Naive thymus-derived CD4-positive, alpha-beta T cell (primary cell): Measurements from ENCODE around the gene CTBP2. TPM values are rescaled to one million over a fixed set of nuclear protein-coding genes. Genes with fewer than 3 reads are reported as not detected.
A peak's percentile ranks its signal among the peaks of the same experiment; 100 is the strongest.

ENCODE experiments used
- ATAC-seq: fragments of 150-1000 bp; cut with Tn5 transposase; 2 replicates; pipeline ENCODE4 v1.10.0; 2021; ENCODE audit warnings: mild to moderate bottlenecking, moderate library complexity
- CTCF ChIA-PET: fragments of 350-600 bp; sonication (Branson Sonifier 250); formaldehyde crosslinking; loops from one replicate; lab custom pipeline; 2021; ENCODE audit warnings: antibody characterized with exemption; lab: Charles Lee
- POLR2A ChIA-PET: fragments of 350-600 bp; sonication (Branson Sonifier 250); formaldehyde crosslinking; loops from one replicate; lab custom pipeline; 2021; ENCODE audit warnings: antibody characterized with exemption, inconsistent platforms; lab: Charles Lee
- DNase-seq, 9 donors: peaks; one replicate each; pipeline versions ENCODE4 v3.0.0 to v3.0.0-alpha.2; 2020 to 2022; ENCODE audit warnings: mixed read lengths in 1 of 9
- H3K27ac ChIP-seq: one replicate; pipeline ENCODE4 v1.7.0; 2013; ENCODE audit warnings: mild to moderate bottlenecking, low read depth, low read length, moderate library complexity
- H3K27me3 ChIP-seq, 2 donors: one replicate each; pipeline ENCODE4 v1.7.0; 2013; ENCODE audit warnings: low read length in 2 of 2, mild to moderate bottlenecking in 2 of 2, moderate library complexity in 2 of 2; ENCODE audit not compliant: control insufficient read depth in 2 of 2, insufficient read depth in 2 of 2
- H3K36me3 ChIP-seq, 3 experiments: 1 replicate in 2 of 3; 2 replicates in 1 of 3; pipeline ENCODE4 v1.7.0; 2013; ENCODE audit warnings: low read length in 3 of 3, mild to moderate bottlenecking in 3 of 3, moderate library complexity in 1 of 3; ENCODE audit not compliant: insufficient read depth in 3 of 3, control insufficient read depth in 2 of 3
- H3K4me1 ChIP-seq, 2 donors: one replicate each; pipeline ENCODE4 v1.7.0; 2013; ENCODE audit warnings: low read length in 2 of 2, mild to moderate bottlenecking in 2 of 2, moderate library complexity in 1 of 2; ENCODE audit not compliant: control insufficient read depth in 2 of 2, insufficient read depth in 2 of 2
- H3K4me3 ChIP-seq: 2 replicates; pipeline ENCODE4 v1.7.0; 2013; ENCODE audit warnings: mild to moderate bottlenecking, low read length
- H3K9me3 ChIP-seq, 3 experiments: 1 replicate in 2 of 3; 2 replicates in 1 of 3; pipeline ENCODE4 v1.7.0; 2013; ENCODE audit warnings: low read length in 3 of 3; ENCODE audit not compliant: control insufficient read depth in 2 of 3
- H3K27ac Mint-ChIP-seq, 9 donors: one replicate each; pipeline ENCODE4 v1.8.0; 2020 to 2022; ENCODE audit warnings: mixed read lengths in 9 of 9, mild to moderate bottlenecking in 8 of 9, moderate library complexity in 5 of 9, inconsistent platforms in 2 of 9
- H3K27me3 Mint-ChIP-seq, 5 donors: one replicate each; pipeline ENCODE4 v1.8.0; 2021 to 2022; ENCODE audit warnings: mixed read lengths in 5 of 5, mild to moderate bottlenecking in 1 of 5
- H3K36me3 Mint-ChIP-seq, 5 donors: one replicate each; pipeline ENCODE4 v1.8.0; 2020 to 2022; ENCODE audit warnings: mixed read lengths in 5 of 5, mild to moderate bottlenecking in 3 of 5, inconsistent platforms in 1 of 5
- H3K4me1 Mint-ChIP-seq, 7 donors: one replicate each; pipeline ENCODE4 v1.8.0; 2020 to 2022; ENCODE audit warnings: mixed read lengths in 7 of 7, mild to moderate bottlenecking in 3 of 7, inconsistent platforms in 1 of 7
- H3K4me3 Mint-ChIP-seq, 10 donors: one replicate each; pipeline ENCODE4 v1.8.0; 2020 to 2022; ENCODE audit warnings: mild to moderate bottlenecking in 10 of 10, mixed read lengths in 10 of 10, moderate library complexity in 6 of 10, inconsistent platforms in 2 of 10
- H3K9me3 Mint-ChIP-seq, 11 donors: one replicate each; pipeline ENCODE4 v1.8.0; 2020 to 2022; ENCODE audit warnings: mixed read lengths in 11 of 11, mild to moderate bottlenecking in 4 of 11, inconsistent platforms in 1 of 11, moderate library complexity in 1 of 11
- intact Hi-C, 2 donors: fragments of 100-400 bp; cut with micrococcal nuclease; formaldehyde crosslinking; loops; one replicate each; pipeline ENCODE4 v1.15.1; 2023
- polyA plus RNA-seq, 2 donors: library from polyadenylated mRNA; unstranded; fragments of 300-500 nt; fragmentation: Illumina TruSeq; gene quantifications; one replicate each; pipeline ENCODE4 v1.2.3, GENCODE V29; 2021
- total RNA-seq, 6 experiments: library from RNA in 5 of 6; stranded (reverse) in 5 of 6; gene quantifications; 1 replicate in 5 of 6; 2 replicates in 1 of 6; pipeline ENCODE4 v1.2.3 and lab custom pipeline; 2021 to 2026

CTBP2 gene
- total and polyA plus RNA-seq, 7 experiments from 2014 or later, result 0.05 to 39.5 (median 1.7) TPM; not detected in 1

- intact Hi-C loops, result no loop called here
- POLR2A ChIA-PET, result no interaction called here
Observed at GRCh38 chr10:125066764-125067450, 93.5 kb downstream of the CTBP2 start.

GRCh38 chr10:125064681-125065492, 95.5 kb downstream of the CTBP2 start:
- ATAC-seq (peak; percentile 56), DNase-seq (no peak)
- Histone ChIP-seq H3K4me3 (no peak overlapping the region), H3K36me3 (no peaks in the 10 kb centered on the region), H3K27me3 (no peaks in the 10 kb centered on the region), H3K4me1 (no peaks in the 10 kb centered on the region), H3K9me3 (no peaks in the 10 kb centered on the region), H3K27ac (no peak overlapping the region)
- CTCF ChIA-PET, result no interaction called here
- Mint-ChIP-seq H3K36me3 (peaks cover 0 to 2% (median 0%) of the 10 kb centered on the region in 5 donors), H3K4me1 (peaks cover 12 to 27% (median 16%) of the 10 kb centered on the region in 7 donors), H3K27me3 (peaks cover 0 to 8% (median 3%) of the 10 kb centered on the region in 5 donors), H3K9me3 (no peaks in the 10 kb centered on the region), H3K4me3 (peak overlapping the region in 4 of 10 donors; percentile 4 to 29 (median 18)), H3K27ac (peak overlapping the region in 1 of 9 donors; percentile 28)
- POLR2A ChIA-PET, result no interaction called here
- intact Hi-C loops, result no loop called here

More at GRCh38 chr10:125066764-125067450, 93.5 kb downstream of the CTBP2 start:
- Histone ChIP-seq H3K27me3 (no peaks in the 10 kb centered on the region), H3K9me3 (no peaks in the 10 kb centered on the region), H3K4me3 (no peak overlapping the region), H3K27ac (no peak overlapping the region), H3K4me1 (no peaks in the 10 kb centered on the region), H3K36me3 (no peaks in the 10 kb centered on the region)
- H3K36me3 Mint-ChIP-seq, result no peaks in the 10 kb centered on the region
- H3K4me3 Mint-ChIP-seq, result no peak overlapping the region
- no peaks in the 10 kb centered on the region for H3K9me3 Mint-ChIP-seq
- ATAC-seq (no peak), DNase-seq (no peak)
- peaks cover 12 to 27% (median 14%) of the 10 kb centered on the region in 7 donors for H3K4me1 Mint-ChIP-seq
- no peak overlapping the region for H3K27ac Mint-ChIP-seq
- CTCF ChIA-PET, result no interaction called here
- peaks cover 0 to 8% (median 0%) of the 10 kb centered on the region in 5 donors for H3K27me3 Mint-ChIP-seq

- CTCF ChIA-PET, result no interaction called here
- no peak overlapping the region for H3K4me3 ChIP-seq
- no peak overlapping the region for H3K4me3 Mint-ChIP-seq
- H3K36me3 Mint-ChIP-seq, result peaks cover 0 to 3% (median 0%) of the 10 kb centered on the region in 5 donors
- no peaks in the 10 kb centered on the region for H3K36me3 ChIP-seq
- H3K27ac Mint-ChIP-seq, result no peak overlapping the region
- no peaks in the 10 kb centered on the region for H3K27me3 ChIP-seq
- peaks cover 12 to 27% (median 16%) of the 10 kb centered on the region in 7 donors for H3K4me1 Mint-ChIP-seq
- H3K9me3 Mint-ChIP-seq, result no peaks in the 10 kb centered on the region
- POLR2A ChIA-PET, result no interaction called here
- H3K27me3 Mint-ChIP-seq, result peaks cover 0 to 9% (median 7%) of the 10 kb centered on the region in 5 donors
- no peaks in the 10 kb centered on the region for H3K4me1 ChIP-seq
- no peaks in the 10 kb centered on the region for H3K9me3 ChIP-seq
- H3K27ac ChIP-seq, result no peak overlapping the region
- intact Hi-C loops, result no loop called here
- ATAC-seq (no peak), DNase-seq (no peak)
Observed at GRCh38 chr10:125063256-125063925, 97.0 kb downstream of the CTBP2 start.

GRCh38 chr10:125062914-125063230, 97.5 kb downstream of the CTBP2 start:
- no peaks in the 10 kb centered on the region for H3K4me1 ChIP-seq
- H3K27ac ChIP-seq, result no peak overlapping the region
- CTCF ChIA-PET, result no interaction called here
- POLR2A ChIA-PET, result no interaction called here
- intact Hi-C loops, result no loop called here
- H3K9me3 ChIP-seq, result no peaks in the 10 kb centered on the region
- H3K27me3 ChIP-seq, result no peaks in the 10 kb centered on the region
- no peaks in the 10 kb centered on the region for H3K36me3 ChIP-seq
- no peaks in the 10 kb centered on the region for H3K9me3 Mint-ChIP-seq
- no peak overlapping the region for H3K4me3 ChIP-seq
- ATAC-seq (no peak), DNase-seq (no peak)
- H3K27ac Mint-ChIP-seq, result no peak overlapping the region
- H3K36me3 Mint-ChIP-seq, result peaks cover 0 to 3% (median 0%) of the 10 kb centered on the region in 5 donors
- peaks cover 0 to 12% (median 7%) of the 10 kb centered on the region in 5 donors for H3K27me3 Mint-ChIP-seq
- H3K4me3 Mint-ChIP-seq, result no peak overlapping the region
- peaks cover 12 to 27% (median 16%) of the 10 kb centered on the region in 7 donors for H3K4me1 Mint-ChIP-seq

- Mint-ChIP-seq H3K36me3 (peaks cover 0 to 3% (median 0%) of the 10 kb centered on the region in 5 donors), H3K9me3 (no peaks in the 10 kb centered on the region), H3K4me1 (peaks cover 12 to 27% (median 16%) of the 10 kb centered on the region in 7 donors), H3K4me3 (no peak overlapping the region), H3K27me3 (peaks cover 0 to 12% (median 7%) of the 10 kb centered on the region in 5 donors), H3K27ac (no peak overlapping the region)
- no peaks in the 10 kb centered on the region for H3K27me3 ChIP-seq
- H3K4me3 ChIP-seq, result no peak overlapping the region
- peak; percentile 22 for ATAC-seq
- no peak overlapping the region for H3K27ac ChIP-seq
- CTCF ChIA-PET, result no interaction called here
- intact Hi-C loops, result no loop called here
- POLR2A ChIA-PET, result no interaction called here
- no peaks in the 10 kb centered on the region for H3K4me1 ChIP-seq
- no peaks in the 10 kb centered on the region for H3K36me3 ChIP-seq
- H3K9me3 ChIP-seq, result no peaks in the 10 kb centered on the region
- DNase-seq, result no peak
Observed at GRCh38 chr10:125062227-125062913, 98.0 kb downstream of the CTBP2 start.

- peak; percentile 57 for ATAC-seq
- POLR2A ChIA-PET, result no interaction called here
- Histone ChIP-seq H3K27me3 (no peaks in the 10 kb centered on the region), H3K9me3 (no peaks in the 10 kb centered on the region), H3K36me3 (no peaks in the 10 kb centered on the region), H3K27ac (no peak overlapping the region), H3K4me1 (no peaks in the 10 kb centered on the region), H3K4me3 (no peak overlapping the region)
- DNase-seq, result no peak
- intact Hi-C loops, result no loop called here
- CTCF ChIA-PET, result no interaction called here
- peaks cover 0 to 3% (median 0%) of the 10 kb centered on the region in 5 donors for H3K36me3 Mint-ChIP-seq
- H3K27me3 Mint-ChIP-seq, result peaks cover 0 to 12% (median 7%) of the 10 kb centered on the region in 5 donors
- no peaks in the 10 kb centered on the region for H3K9me3 Mint-ChIP-seq
- H3K4me3 Mint-ChIP-seq, result no peak overlapping the region
- no peak overlapping the region for H3K27ac Mint-ChIP-seq
- peaks cover 12 to 27% (median 16%) of the 10 kb centered on the region in 7 donors for H3K4me1 Mint-ChIP-seq
Observed at GRCh38 chr10:125061557-125062226, 98.7 kb downstream of the CTBP2 start.
